SK-N-MC (cell line): ENCODE data around the gene NOXA1.

Experiments used
- DNase-seq: peaks from one replicate; pipeline ENCODE4 v3.0.0-alpha.2; 2011; ENCODE audit warnings: low read depth, low spot score
- H3K27ac ChIP-seq: fragments of 200-600 bp; sonication (generic); 2 replicates; pipeline ENCODE4 v1.5.1; 2016; ENCODE audit warnings: mixed run types
- H3K36me3 ChIP-seq: fragments of 200-600 bp; sonication (generic); 2 replicates; pipeline ENCODE4 v1.6.1; 2017; ENCODE audit warnings: antibody characterized with exemption, low read length, mixed read lengths; ENCODE audit not compliant: insufficient read depth
- H3K4me3 ChIP-seq: fragments of 200-600 bp; sonication (generic); 2 replicates; pipeline ENCODE4 v1.5.1; 2016
- H3K9ac ChIP-seq: fragments of 200-600 bp; sonication (generic); 2 replicates; pipeline ENCODE4 v1.8.0; 2017; ENCODE audit warnings: mixed run types, mixed read lengths; ENCODE audit not compliant: insufficient read length
- H3K9me3 ChIP-seq: fragments of 200-600 bp; sonication (generic); 2 replicates; pipeline ENCODE4 v1.6.1; 2017; ENCODE audit warnings: low read depth, mild to moderate bottlenecking, antibody characterized with exemption, low read length, moderate library complexity, mixed read lengths
- EZH2 ChIP-seq: fragments of 200-600 bp; sonication (generic); IDR thresholded peaks from one replicate; pipeline ENCODE4 v1.6.1; 2017; ENCODE audit warnings: antibody characterized with exemption
- FOXP2 ChIP-seq: optimal IDR thresholded peaks from 2 replicates; pipeline ENCODE3; 2011; ENCODE audit warnings: mild to moderate bottlenecking, moderate library complexity; ENCODE audit not compliant: insufficient read depth; ENCODE audit errors: extremely low read length, control extremely low read depth
- POLR2AphosphoS5 ChIP-seq: IDR thresholded peaks from 2 replicates; pipeline ENCODE4 v1.6.1; 2012; ENCODE audit warnings: mild to moderate bottlenecking, low read depth, low read length, borderline replicate concordance

Gene NOXA1

DNA sequence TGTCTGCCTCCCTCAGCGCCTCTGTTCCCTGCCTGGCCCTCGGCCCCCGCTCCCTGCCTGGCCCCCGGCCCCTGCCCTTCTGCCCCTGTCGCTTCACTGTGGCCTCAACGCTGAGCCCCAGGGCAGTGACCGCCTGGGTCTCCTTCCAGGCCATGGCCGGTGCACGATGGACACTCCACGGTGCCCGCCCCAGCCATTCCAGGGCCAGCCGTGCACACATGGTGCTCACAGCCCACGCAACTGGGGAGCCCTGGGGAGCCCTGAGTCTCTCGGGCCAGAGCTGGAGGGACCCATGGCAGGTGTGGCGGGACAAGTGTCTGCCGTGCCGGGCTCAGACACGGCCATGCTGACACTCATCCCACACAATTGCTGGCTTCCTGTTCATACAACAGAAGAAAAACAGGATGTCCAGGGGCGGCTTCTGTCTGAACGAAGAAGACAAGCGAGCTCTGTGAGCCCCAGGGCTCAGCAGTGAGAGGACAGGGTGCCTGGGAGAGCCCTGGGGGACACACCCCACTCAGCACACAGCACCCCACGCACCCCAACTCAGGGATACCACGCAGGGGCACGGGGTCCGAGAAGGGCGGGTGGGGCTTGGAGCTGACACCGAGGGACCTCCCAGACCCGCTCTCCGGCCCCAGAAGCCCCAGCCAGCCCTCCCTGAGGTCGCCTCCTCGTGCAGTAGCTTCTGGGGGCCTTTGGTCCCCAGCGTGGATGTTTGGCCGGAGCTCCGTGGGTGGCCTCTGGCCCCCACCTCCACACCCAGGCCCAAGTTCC, 35.9 kb upstream of the NOXA1 start:
- no peak overlapping the region for H3K27ac ChIP-seq
- no peak for DNase-seq
- no peak overlapping the region for H3K9ac ChIP-seq
- no peaks in the 10 kb centered on the region for H3K9me3 ChIP-seq
- H3K36me3 ChIP-seq = no peaks in the 10 kb centered on the region
- TF ChIP-seq POLR2AphosphoS5 (no peak), FOXP2 (no peak), EZH2 (no peak)
- H3K4me3 ChIP-seq = no peak overlapping the region

DNA sequence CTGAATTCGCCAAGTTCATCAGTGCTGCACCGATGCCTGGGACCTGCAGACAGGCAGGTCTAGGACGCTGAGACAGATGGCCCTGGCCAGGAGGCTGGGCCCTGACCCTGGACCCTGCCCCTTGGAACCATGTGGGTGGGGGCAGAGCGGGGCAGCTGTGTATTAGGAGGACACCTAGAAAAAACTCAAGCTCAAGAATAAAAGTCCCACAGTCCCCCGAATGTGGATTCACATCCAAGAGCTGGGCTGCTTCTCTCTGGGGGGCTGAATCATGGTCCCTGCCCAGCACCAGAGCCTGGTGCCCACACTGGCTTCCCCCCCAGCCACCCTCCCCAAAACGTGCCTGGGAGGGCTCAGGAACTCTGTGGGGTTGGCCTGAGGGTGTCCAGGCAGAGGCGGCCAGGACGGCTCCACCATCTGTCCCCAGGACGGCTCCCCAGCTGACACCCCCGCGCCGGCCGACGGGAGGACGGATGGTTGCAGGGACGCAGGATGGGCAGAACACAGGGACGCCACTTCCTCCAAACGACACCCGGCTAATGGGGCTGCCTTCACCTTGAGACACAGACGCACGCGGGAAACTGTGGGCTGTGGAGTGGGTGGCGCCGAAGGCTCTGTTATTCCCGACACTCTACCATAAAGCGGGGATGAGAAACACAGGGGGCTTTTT, 35.2 kb upstream of the NOXA1 start:
- Histone ChIP-seq H3K36me3 (no peaks in the 10 kb centered on the region), H3K9me3 (no peaks in the 10 kb centered on the region), H3K27ac (no peak overlapping the region), H3K9ac (no peak overlapping the region), H3K4me3 (no peak overlapping the region)
- TF ChIP-seq FOXP2 (no peak), POLR2AphosphoS5 (no peak), EZH2 (no peak)
- DNase-seq = no peak

DNA sequence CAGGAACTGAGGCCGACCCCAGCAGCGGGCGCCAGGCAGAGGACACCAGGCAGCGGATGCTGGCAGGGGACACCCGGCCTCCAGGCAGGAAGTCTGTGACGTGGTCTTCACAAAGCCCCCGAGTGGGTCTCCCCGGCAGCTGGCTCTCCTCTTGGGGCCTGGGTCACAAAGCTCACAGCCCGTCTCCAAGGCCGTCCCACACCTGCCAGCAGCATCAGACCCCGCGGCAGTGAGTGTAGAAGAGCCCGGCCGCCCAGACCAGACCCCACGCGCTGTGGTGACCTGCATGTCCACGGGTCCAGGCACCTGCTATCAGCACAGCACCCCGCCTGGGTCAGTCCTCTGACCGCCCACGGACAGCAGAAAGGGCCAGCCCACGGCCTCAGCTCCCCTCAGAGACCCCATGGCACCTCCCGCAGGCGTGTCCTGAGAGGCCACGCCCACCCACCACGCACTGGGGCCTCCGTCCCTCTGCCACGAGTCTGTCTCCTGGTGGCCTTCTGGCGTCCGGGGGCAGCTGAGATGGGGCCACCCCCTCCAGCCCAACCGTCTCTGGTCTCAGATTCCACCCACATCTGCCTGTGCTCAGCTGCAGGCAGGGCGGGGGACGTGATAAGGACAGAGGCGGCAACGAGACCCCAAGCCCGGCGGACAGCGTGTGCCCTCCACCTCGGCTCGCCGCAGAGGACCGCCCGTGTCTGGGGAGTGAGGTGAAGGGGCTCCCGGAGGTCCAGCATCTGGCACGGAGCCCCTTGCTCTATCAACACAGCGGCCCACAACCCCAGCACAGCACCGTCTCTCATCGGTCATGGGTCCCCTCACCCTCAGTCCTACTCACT, 34.4 kb upstream of the NOXA1 start:
- no peaks in the 10 kb centered on the region for H3K36me3 ChIP-seq
- no peak overlapping the region for H3K4me3 ChIP-seq
- H3K27ac ChIP-seq = no peak overlapping the region
- DNase-seq = no peak
- TF ChIP-seq EZH2 = no peak
- TF ChIP-seq FOXP2 = no peak
- no peak for TF ChIP-seq POLR2AphosphoS5
- H3K9ac ChIP-seq = no peak overlapping the region
- H3K9me3 ChIP-seq = no peaks in the 10 kb centered on the region

DNA sequence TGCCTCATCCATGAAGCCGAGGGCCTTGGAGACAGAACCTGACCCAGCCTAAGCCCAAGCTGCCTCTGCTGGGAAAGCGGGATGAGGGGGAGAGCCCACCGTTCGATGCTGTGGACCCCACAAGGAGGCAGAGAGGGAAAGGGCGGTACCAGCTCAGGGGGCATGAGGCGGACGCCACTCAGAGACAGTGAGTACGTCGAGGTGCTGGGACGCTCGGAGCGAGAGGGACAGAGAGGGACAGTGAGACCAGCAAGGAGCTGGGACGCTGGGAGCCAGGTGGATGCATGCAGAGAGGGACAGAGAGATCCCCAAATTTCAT, 33.8 kb upstream of the NOXA1 start:
- no peak overlapping the region for H3K27ac ChIP-seq

DNA sequence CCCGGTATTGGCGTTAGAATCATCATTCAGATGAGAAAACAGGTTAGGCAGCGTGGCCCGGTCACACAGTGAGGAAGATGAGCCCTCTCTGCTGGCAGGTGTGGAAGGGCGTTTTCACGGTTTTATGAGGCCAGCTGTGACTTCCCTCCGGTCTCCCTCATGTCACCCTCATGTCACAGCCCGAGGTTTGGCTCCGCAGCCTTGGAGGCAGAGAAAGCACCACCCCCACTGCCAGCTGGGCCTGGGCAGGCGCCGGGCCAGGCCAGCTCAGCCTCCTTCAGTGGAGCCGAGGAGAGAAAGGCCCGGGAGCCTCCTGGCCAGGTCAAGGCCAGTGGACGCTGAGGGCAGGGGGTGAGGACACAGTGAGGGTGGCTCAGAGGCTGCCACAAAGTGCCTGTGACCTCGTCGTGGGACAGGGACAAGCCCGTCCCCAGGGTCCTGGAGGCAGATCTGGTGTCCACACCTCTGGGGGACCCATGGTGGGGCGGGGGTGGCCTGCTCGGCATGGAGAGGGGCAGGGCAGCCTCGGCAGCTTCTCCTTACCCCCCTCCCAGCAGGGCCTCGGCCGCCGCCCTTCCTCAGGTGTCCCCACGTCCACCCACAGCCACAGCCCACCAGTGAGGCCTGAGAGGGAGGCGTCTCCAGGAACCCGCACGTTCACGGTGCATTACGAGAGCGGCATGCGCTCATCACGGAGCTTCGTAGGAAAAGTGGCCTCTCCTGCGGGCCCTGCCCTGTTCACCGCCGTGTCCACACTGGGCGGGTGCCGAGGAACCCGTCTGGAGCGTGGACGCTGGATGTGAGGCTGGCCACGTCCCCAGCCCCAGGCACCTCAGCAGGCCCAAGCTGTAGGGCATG, 32.4 kb upstream of the NOXA1 start:
- H3K9me3 ChIP-seq = no peaks in the 10 kb centered on the region
- no peak overlapping the region for H3K4me3 ChIP-seq
- H3K27ac ChIP-seq = no peak overlapping the region
- no peaks in the 10 kb centered on the region for H3K36me3 ChIP-seq
- no peak overlapping the region for H3K9ac ChIP-seq
- TF ChIP-seq POLR2AphosphoS5 (no peak), EZH2 (no peak), FOXP2 (no peak)
- DNase-seq = no peak

More for the DNA sequence above, 33.8 kb upstream of the NOXA1 start:
- Histone ChIP-seq H3K36me3 (no peaks in the 10 kb centered on the region), H3K9me3 (no peaks in the 10 kb centered on the region), H3K9ac (no peak overlapping the region), H3K4me3 (no peak overlapping the region)
- no peak for TF ChIP-seq POLR2AphosphoS5
- no peak for TF ChIP-seq FOXP2
- no peak for TF ChIP-seq EZH2
- no peak for DNase-seq

DNA sequence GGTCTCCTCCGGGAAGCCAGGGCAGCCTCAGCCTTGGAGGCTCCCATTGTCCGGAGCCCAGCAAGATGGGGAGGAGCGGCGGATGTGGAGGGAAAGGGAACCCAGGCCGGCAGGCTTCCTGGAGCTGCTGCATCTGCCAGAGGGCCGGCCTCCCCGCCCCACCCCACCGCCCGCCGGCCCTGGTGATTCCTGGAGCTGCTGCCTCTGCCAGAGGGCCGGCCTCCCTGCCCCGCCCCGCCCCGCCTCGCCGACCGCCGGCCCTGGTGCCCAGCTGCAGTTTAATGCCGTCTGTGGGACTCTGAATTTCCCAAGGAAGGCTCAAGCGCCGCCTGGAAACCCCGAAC, 31.8 kb upstream of the NOXA1 start:
- Histone ChIP-seq H3K9me3 (no peaks in the 10 kb centered on the region), H3K4me3 (no peak overlapping the region), H3K27ac (no peak overlapping the region), H3K36me3 (no peaks in the 10 kb centered on the region), H3K9ac (no peak overlapping the region)
- no peak for DNase-seq
- TF ChIP-seq EZH2 (no peak), POLR2AphosphoS5 (no peak), FOXP2 (no peak)

DNA sequence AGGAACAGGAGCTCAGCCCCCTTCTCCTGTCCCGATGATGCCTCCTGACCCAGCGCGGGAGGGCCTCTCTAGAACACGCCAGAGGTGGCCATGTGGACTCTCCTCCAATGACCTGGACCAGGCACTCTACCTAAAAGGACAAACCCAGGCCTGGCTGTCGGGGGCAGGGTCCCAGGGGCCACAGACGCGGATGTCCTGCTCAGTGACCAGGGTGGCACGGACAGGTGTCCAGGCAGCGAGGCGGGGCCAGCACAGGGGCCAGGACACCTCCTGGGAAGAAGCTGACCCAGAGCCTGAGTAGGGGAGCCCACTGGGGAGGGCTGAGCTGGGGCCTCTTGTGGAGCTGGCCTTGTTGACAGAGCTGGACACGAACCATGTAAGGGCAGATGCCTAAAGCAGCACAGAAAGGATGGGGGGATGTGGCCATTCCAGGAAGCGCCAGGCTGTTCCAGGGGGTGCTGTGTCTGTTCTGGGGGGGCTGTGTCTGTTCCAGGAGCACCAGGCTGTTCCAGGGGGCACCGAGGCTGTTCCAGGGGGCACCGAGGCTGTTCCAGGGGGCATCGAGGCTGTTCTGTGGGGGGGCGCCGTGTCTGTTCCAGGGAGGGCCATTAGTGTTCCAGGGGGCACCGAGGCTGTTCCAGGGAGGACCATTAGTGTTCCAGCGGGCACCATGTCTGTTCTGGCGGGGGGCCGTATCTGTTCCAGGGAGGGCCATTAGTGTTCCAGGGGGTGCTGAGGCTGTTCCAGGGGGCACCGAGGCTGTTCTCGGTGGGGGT, 30.8 kb upstream of the NOXA1 start:
- H3K9me3 ChIP-seq = no peaks in the 10 kb centered on the region
- H3K27ac ChIP-seq = no peak overlapping the region
- no peak overlapping the region for H3K4me3 ChIP-seq
- TF ChIP-seq EZH2 (no peak), FOXP2 (no peak), POLR2AphosphoS5 (no peak)
- H3K36me3 ChIP-seq = no peaks in the 10 kb centered on the region
- no peak for DNase-seq
- H3K9ac ChIP-seq = no peak overlapping the region
